CD4-positive, alpha-beta memory T cell (primary cell): ENCODE data around the gene GALNT18. TPM values are rescaled to one million over a fixed set of nuclear protein-coding genes. Genes with fewer than 3 reads are reported as not detected.

ENCODE experiments used
- CTCF ChIA-PET: fragments of 350-600 bp; sonication (Branson Sonifier 250); formaldehyde crosslinking; loops from one replicate; lab custom pipeline; 2021; ENCODE audit warnings: inconsistent platforms; ENCODE audit not compliant: partially characterized antibody; lab: Charles Lee
- POLR2A ChIA-PET: fragments of 350-600 bp; sonication (Branson Sonifier 250); formaldehyde crosslinking; loops from one replicate; lab custom pipeline; 2021; ENCODE audit not compliant: partially characterized antibody; lab: Charles Lee
- DNase-seq, 5 donors: peaks; one replicate each; pipeline versions ENCODE4 v3.0.0 to v3.0.0-alpha.2; 2020 to 2022; ENCODE audit warnings: mixed read lengths in 1 of 5
- H3K27ac ChIP-seq: one replicate; pipeline ENCODE4 v1.7.0; 2013; ENCODE audit warnings: low read depth, low read length
- H3K27me3 ChIP-seq: 2 replicates; pipeline ENCODE4 v1.7.0; 2013; ENCODE audit warnings: mild to moderate bottlenecking, low read length, moderate library complexity; ENCODE audit not compliant: insufficient read depth
- H3K36me3 ChIP-seq: 2 replicates; pipeline ENCODE4 v1.7.0; 2013; ENCODE audit warnings: mild to moderate bottlenecking, low read length, moderate library complexity; ENCODE audit not compliant: insufficient read depth
- H3K4me1 ChIP-seq: 2 replicates; pipeline ENCODE4 v1.7.0; 2013; ENCODE audit warnings: mild to moderate bottlenecking, low read length, moderate library complexity; ENCODE audit not compliant: insufficient read depth
- H3K4me3 ChIP-seq, 2 donors: one replicate each; pipeline ENCODE4 v1.7.0; 2013; ENCODE audit warnings: low read length in 2 of 2, mild to moderate bottlenecking in 1 of 2
- H3K9me3 ChIP-seq, 2 donors: one replicate each; pipeline ENCODE4 v1.7.0; 2013; ENCODE audit warnings: low read length in 2 of 2, control low read depth in 1 of 2; ENCODE audit not compliant: control insufficient read depth in 1 of 2
- H3K27ac Mint-ChIP-seq, 7 donors: one replicate each; pipeline ENCODE4 v1.8.0; 2020 to 2021; ENCODE audit warnings: mixed read lengths in 7 of 7, mild to moderate bottlenecking in 6 of 7, inconsistent platforms in 3 of 7, moderate library complexity in 3 of 7
- H3K27me3 Mint-ChIP-seq, 2 donors: one replicate each; pipeline ENCODE4 v1.8.0; 2020 to 2021; ENCODE audit warnings: mixed read lengths in 2 of 2
- H3K36me3 Mint-ChIP-seq, 2 donors: one replicate each; pipeline ENCODE4 v1.8.0; 2020 to 2021; ENCODE audit warnings: mixed read lengths in 2 of 2, inconsistent platforms in 1 of 2, mild to moderate bottlenecking in 1 of 2
- H3K4me1 Mint-ChIP-seq, 4 donors: one replicate each; pipeline ENCODE4 v1.8.0; 2020 to 2021; ENCODE audit warnings: mixed read lengths in 4 of 4, mild to moderate bottlenecking in 1 of 4
- H3K4me3 Mint-ChIP-seq, 8 donors: one replicate each; pipeline ENCODE4 v1.8.0; 2020 to 2021; ENCODE audit warnings: mixed read lengths in 8 of 8, mild to moderate bottlenecking in 7 of 8, moderate library complexity in 6 of 8, inconsistent platforms in 3 of 8
- H3K9me3 Mint-ChIP-seq, 8 donors: one replicate each; pipeline ENCODE4 v1.8.0; 2020 to 2021; ENCODE audit warnings: mixed read lengths in 8 of 8, mild to moderate bottlenecking in 5 of 8, inconsistent platforms in 3 of 8, moderate library complexity in 1 of 8
- intact Hi-C: fragments of 100-400 bp; cut with micrococcal nuclease; formaldehyde crosslinking; loops from one replicate; pipeline ENCODE4 v1.15.1; 2023
- polyA plus RNA-seq, 2 donors: library from polyadenylated mRNA; unstranded; fragments of 300-500 nt; fragmentation: Illumina TruSeq; gene quantifications; one replicate each; pipeline ENCODE4 v1.2.3, GENCODE V29; 2021
- total RNA-seq, 2 experiments: library from RNA; stranded (reverse); gene quantifications; one replicate each; pipeline ENCODE4 v1.2.3, GENCODE V29; 2021

The GALNT18 gene
- total and polyA plus RNA-seq, 4 experiments from 2014 or later, result not detected

- no peak overlapping the region for H3K27ac Mint-ChIP-seq
- POLR2A ChIA-PET, result no interaction called here
- H3K4me3 Mint-ChIP-seq, result no peak overlapping the region
These were observed 354.5 kb downstream of the GALNT18 start for GRCh38 chr11:11267312-11267711.

GRCh38 chr11:11265994-11266606, 355.7 kb downstream of the GALNT18 start:
- H3K27me3 ChIP-seq, result no peaks in the 10 kb centered on the region
- no peaks in the 10 kb centered on the region for H3K9me3 ChIP-seq
- ChIA-PET POLR2A (no interaction called here), CTCF (interaction anchor here (1.4 to 3.6 kb wide), 3 partner anchors 230 to 521 kb away, joined by 3 to 39 read pairs (median 10); no protein-coding TSS in a partner anchor)
- Mint-ChIP-seq H3K9me3 (no peaks in the 10 kb centered on the region), H3K27ac (no peak overlapping the region), H3K27me3 (peaks cover 0 to 3% of the 10 kb centered on the region in 2 donors), H3K4me1 (peaks cover 0 to 3% (median 0%) of the 10 kb centered on the region in 4 donors), H3K4me3 (no peak overlapping the region), H3K36me3 (no peaks in the 10 kb centered on the region)
- no peak overlapping the region for H3K4me3 ChIP-seq
- no peaks in the 10 kb centered on the region for H3K4me1 ChIP-seq
- H3K27ac ChIP-seq, result no peak overlapping the region
- intact Hi-C loops, result loop anchor here (1.0 to 10.0 kb wide), 4 partner anchors 109 to 331 kb away; no protein-coding TSS in a partner anchor
- no peaks in the 10 kb centered on the region for H3K36me3 ChIP-seq
- DNase-seq, result peak in 4 of 5 donors; percentile 30 to 51 (median 46)

More at GRCh38 chr11:11267312-11267711, 354.5 kb downstream of the GALNT18 start:
- peaks cover 0 to 2% of the 10 kb centered on the region in 2 donors for H3K27me3 Mint-ChIP-seq
- DNase-seq, result no peak
- Histone ChIP-seq H3K27me3 (no peaks in the 10 kb centered on the region), H3K4me3 (no peak overlapping the region), H3K4me1 (no peaks in the 10 kb centered on the region), H3K9me3 (no peaks in the 10 kb centered on the region), H3K27ac (no peak overlapping the region), H3K36me3 (no peaks in the 10 kb centered on the region)
- no peaks in the 10 kb centered on the region for H3K9me3 Mint-ChIP-seq
- intact Hi-C loops, result loop anchor here (10.0 kb wide), 1 partner anchor 333 kb away; no protein-coding TSS in a partner anchor
- no peaks in the 10 kb centered on the region for H3K36me3 Mint-ChIP-seq
- peaks cover 0 to 3% (median 0%) of the 10 kb centered on the region in 4 donors for H3K4me1 Mint-ChIP-seq
- CTCF ChIA-PET, result interaction anchor here (0.7 to 3.6 kb wide), 7 partner anchors 9 to 520 kb away, joined by 3 to 39 read pairs (median 4); no protein-coding TSS in a partner anchor

GRCh38 chr11:11265320-11265719, 356.5 kb downstream of the GALNT18 start:
- Mint-ChIP-seq H3K27ac (no peak overlapping the region), H3K36me3 (no peaks in the 10 kb centered on the region), H3K4me3 (no peak overlapping the region), H3K9me3 (no peaks in the 10 kb centered on the region), H3K27me3 (peaks cover 3 to 8% of the 10 kb centered on the region in 2 donors), H3K4me1 (peaks cover 0 to 3% (median 0%) of the 10 kb centered on the region in 4 donors)
- no peak for DNase-seq
- Histone ChIP-seq H3K27me3 (no peaks in the 10 kb centered on the region), H3K36me3 (no peaks in the 10 kb centered on the region), H3K4me3 (no peak overlapping the region), H3K9me3 (no peaks in the 10 kb centered on the region), H3K27ac (no peak overlapping the region), H3K4me1 (no peaks in the 10 kb centered on the region)
- CTCF ChIA-PET, result interaction anchor here (3.6 to 4.5 kb wide), 2 partner anchors 230 to 238 kb away, joined by 23 to 39 read pairs; no protein-coding TSS in a partner anchor
- intact Hi-C loops, result loop anchor here (2.0 to 10.0 kb wide), 2 partner anchors 109 to 331 kb away; no protein-coding TSS in a partner anchor
- POLR2A ChIA-PET, result no interaction called here

- CTCF ChIA-PET, result interaction anchor here (1.1 to 4.5 kb wide), 3 partner anchors 10 to 236 kb away, joined by 3 to 23 read pairs (median 7); no protein-coding TSS in a partner anchor
- no peaks in the 10 kb centered on the region for H3K36me3 ChIP-seq
- Mint-ChIP-seq H3K27me3 (peaks cover 8 to 10% of the 10 kb centered on the region in 2 donors), H3K9me3 (no peaks in the 10 kb centered on the region), H3K4me3 (no peak overlapping the region), H3K4me1 (peaks cover 0 to 3% (median 0%) of the 10 kb centered on the region in 4 donors), H3K27ac (no peak overlapping the region), H3K36me3 (no peaks in the 10 kb centered on the region)
- H3K4me1 ChIP-seq, result no peaks in the 10 kb centered on the region
- no peak for DNase-seq
- H3K27me3 ChIP-seq, result no peaks in the 10 kb centered on the region
- H3K9me3 ChIP-seq, result no peaks in the 10 kb centered on the region
- intact Hi-C loops, result loop anchor here (2.0 to 10.0 kb wide), 2 partner anchors 107 to 329 kb away; no protein-coding TSS in a partner anchor
- no peak overlapping the region for H3K4me3 ChIP-seq
- POLR2A ChIA-PET, result no interaction called here
- H3K27ac ChIP-seq, result no peak overlapping the region
These were observed 358.4 kb downstream of the GALNT18 start for GRCh38 chr11:11263238-11264005.

- no peak overlapping the region for H3K4me3 ChIP-seq
- no peaks in the 10 kb centered on the region for H3K36me3 ChIP-seq
- ChIA-PET CTCF (interaction anchor here (2.0 to 4.5 kb wide), 2 partner anchors 225 to 235 kb away, joined by 7 to 23 read pairs; no protein-coding TSS in a partner anchor), POLR2A (no interaction called here)
- H3K27me3 ChIP-seq, result no peaks in the 10 kb centered on the region
- H3K36me3 Mint-ChIP-seq, result no peaks in the 10 kb centered on the region
- no peaks in the 10 kb centered on the region for H3K9me3 ChIP-seq
- H3K27ac Mint-ChIP-seq, result no peak overlapping the region
- DNase-seq, result no peak
- no peak overlapping the region for H3K27ac ChIP-seq
- intact Hi-C loops, result loop anchor here (10.0 kb wide), 1 partner anchor 328 kb away; no protein-coding TSS in a partner anchor
- no peak overlapping the region for H3K4me3 Mint-ChIP-seq
- H3K4me1 ChIP-seq, result no peaks in the 10 kb centered on the region
- H3K4me1 Mint-ChIP-seq, result peaks cover 0 to 3% (median 0%) of the 10 kb centered on the region in 4 donors
- H3K27me3 Mint-ChIP-seq, result peaks cover 10% of the 10 kb centered on the region in 2 donors
- H3K9me3 Mint-ChIP-seq, result no peaks in the 10 kb centered on the region
These were observed 359.5 kb downstream of the GALNT18 start for GRCh38 chr11:11262171-11262920.

GRCh38 chr11:11261629-11262028, 360.2 kb downstream of the GALNT18 start:
- DNase-seq, result no peak
- H3K4me1 Mint-ChIP-seq, result peaks cover 0 to 3% (median 0%) of the 10 kb centered on the region in 4 donors
- ChIA-PET POLR2A (no interaction called here), CTCF (interaction anchor here (2.0 to 4.5 kb wide), 2 partner anchors 224 to 234 kb away, joined by 7 to 23 read pairs; no protein-coding TSS in a partner anchor)
- H3K27me3 ChIP-seq, result no peaks in the 10 kb centered on the region
- H3K27me3 Mint-ChIP-seq, result peaks cover 10% of the 10 kb centered on the region in 2 donors
- intact Hi-C loops, result loop anchor here (10.0 kb wide), 1 partner anchor 327 kb away; no protein-coding TSS in a partner anchor
- H3K4me3 ChIP-seq, result no peak overlapping the region
- H3K4me1 ChIP-seq, result no peaks in the 10 kb centered on the region
- H3K27ac Mint-ChIP-seq, result peak overlapping the region in 1 of 7 donors; percentile 32
- H3K36me3 Mint-ChIP-seq, result no peaks in the 10 kb centered on the region
- no peaks in the 10 kb centered on the region for H3K9me3 ChIP-seq
- no peaks in the 10 kb centered on the region for H3K9me3 Mint-ChIP-seq
- H3K36me3 ChIP-seq, result no peaks in the 10 kb centered on the region
- H3K4me3 Mint-ChIP-seq, result no peak overlapping the region
- H3K27ac ChIP-seq, result no peak overlapping the region
